H1 (cell line): Measurements from ENCODE around the gene PCDHB13. TPM values are rescaled to one million over a fixed set of nuclear protein-coding genes. Genes with fewer than 3 reads are reported as not detected.

Experiments
- CHD7 ChIP-seq: fragments of 300-600 bp; sonication (generic); IDR thresholded peaks from 2 replicates; pipeline ENCODE4 v1.7.1; 2012; ENCODE audit warnings: low read length, moderate library complexity, mild to moderate bottlenecking, inconsistent platforms; ENCODE audit not compliant: insufficient replicate concordance
- GABPA ChIP-seq: IDR thresholded peaks from 2 replicates; pipeline ENCODE4 v1.6.1; 2011; ENCODE audit warnings: mild to moderate bottlenecking, low read length, moderate library complexity, borderline replicate concordance; ENCODE audit not compliant: insufficient read depth
- SIRT6 ChIP-seq: IDR thresholded peaks from one replicate; pipeline ENCODE4 v1.7.1; 2012; ENCODE audit warnings: low read length, inconsistent platforms
- polyA plus RNA-seq, 7 experiments: library from polyadenylated mRNA; depleted of rRNA in 3 of 7; stranded (reverse) in 5 of 7; unstranded in 2 of 7; fragments of >200 nt in 5 of 7; fragments of 200-250 nt in 2 of 7; gene quantifications; 1 replicate in 5 of 7; 2 replicates in 1 of 7; 4 replicates in 1 of 7; pipeline versions ENCODE4 v1.2.1 to v1.2.3, GENCODE V29; 2011 to 2013; ENCODE audit warnings: missing spikeins in 2 of 7, mixed read lengths in 2 of 7
- total RNA-seq: library from RNA; stranded (reverse); fragmentation: NEBNext Ultra II Directional; extraction: Animal tissue kit (Norgen Biotek cat#: 25700); gene quantifications from 2 replicates; pipeline ENCODE4 v1.2.1, GENCODE V29; 2021
- TF ChIP-seq, protein P1 (sequence below), 3 experiments: IDR thresholded peaks; 1 replicate in 2 of 3; 2 replicates in 1 of 3; pipeline versions ENCODE4 v1.5.1 to v1.6.1; 2011; ENCODE audit warnings: low read length in 3 of 3, mild to moderate bottlenecking in 3 of 3, inconsistent platforms in 2 of 3, low read depth in 1 of 3, moderate library complexity in 1 of 3; ENCODE audit not compliant: insufficient read depth in 1 of 3; ENCODE audit errors: control extremely low read depth in 1 of 3

Gene PCDHB13
- total and polyA plus RNA-seq, 2 of the 8 experiments (the other 6 are each of a cell fraction or from before 2014, with no cell fraction given), result 1.1 to 1.4 TPM

- no peak for TF ChIP-seq CHD7
- no peak for TF ChIP-seq GABPA
- TF ChIP-seq, protein P1, sequence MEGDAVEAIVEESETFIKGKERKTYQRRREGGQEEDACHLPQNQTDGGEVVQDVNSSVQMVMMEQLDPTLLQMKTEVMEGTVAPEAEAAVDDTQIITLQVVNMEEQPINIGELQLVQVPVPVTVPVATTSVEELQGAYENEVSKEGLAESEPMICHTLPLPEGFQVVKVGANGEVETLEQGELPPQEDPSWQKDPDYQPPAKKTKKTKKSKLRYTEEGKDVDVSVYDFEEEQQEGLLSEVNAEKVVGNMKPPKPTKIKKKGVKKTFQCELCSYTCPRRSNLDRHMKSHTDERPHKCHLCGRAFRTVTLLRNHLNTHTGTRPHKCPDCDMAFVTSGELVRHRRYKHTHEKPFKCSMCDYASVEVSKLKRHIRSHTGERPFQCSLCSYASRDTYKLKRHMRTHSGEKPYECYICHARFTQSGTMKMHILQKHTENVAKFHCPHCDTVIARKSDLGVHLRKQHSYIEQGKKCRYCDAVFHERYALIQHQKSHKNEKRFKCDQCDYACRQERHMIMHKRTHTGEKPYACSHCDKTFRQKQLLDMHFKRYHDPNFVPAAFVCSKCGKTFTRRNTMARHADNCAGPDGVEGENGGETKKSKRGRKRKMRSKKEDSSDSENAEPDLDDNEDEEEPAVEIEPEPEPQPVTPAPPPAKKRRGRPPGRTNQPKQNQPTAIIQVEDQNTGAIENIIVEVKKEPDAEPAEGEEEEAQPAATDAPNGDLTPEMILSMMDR (IDR thresholded peaks at IDR 0.05; ENCODE audit: control extremely low read depth in 1 of 3, insufficient read depth in 1 of 3, low read depth in 1 of 3, low read length in 3 of 3), result no peak
- TF ChIP-seq SIRT6, result no peak
These were observed 36.9 kb downstream of the PCDHB13 start (continued) for GRCh38 chr5:141250576-141250975.
